Hepatocyte (in vitro differentiated cells): ENCODE data around the gene GUCD1. TPM values are rescaled to one million over a fixed set of nuclear protein-coding genes. Genes with fewer than 3 reads are reported as not detected.
"Not testable (repeated sequence)": the region's sequence is repeated elsewhere in the genome, so short reads cannot be mapped to it uniquely, and the experiment has no call there.

Source experiments
- DNase-seq: peaks from one replicate; pipeline ENCODE4 v3.0.0-alpha.2; 2016; ENCODE audit warnings: low spot score
- H2AFZ ChIP-seq: fragments of 200-600 bp; sonication (generic); 2 replicates; pipeline ENCODE4 v1.6.0; 2016; ENCODE audit warnings: antibody characterized with exemption, mild to moderate bottlenecking
- H3K27ac ChIP-seq: fragments of 200-600 bp; sonication (generic); 2 replicates; pipeline ENCODE4 v1.5.1; 2016; ENCODE audit warnings: mild to moderate bottlenecking
- H3K27me3 ChIP-seq: fragments of 200-600 bp; sonication (generic); 2 replicates; pipeline ENCODE4 v1.6.1; 2016
- H3K36me3 ChIP-seq: fragments of 200-600 bp; sonication (generic); replicated peaks from 2 replicates; pipeline ENCODE4 v1.5.1; 2016; ENCODE audit warnings: low read depth; ENCODE audit not compliant: insufficient read depth
- H3K4me1 ChIP-seq: fragments of 200-600 bp; sonication (generic); 2 replicates; pipeline ENCODE4 v1.5.1; 2016; ENCODE audit warnings: mild to moderate bottlenecking, moderate library complexity; ENCODE audit not compliant: insufficient read depth
- H3K4me2 ChIP-seq: fragments of 200-600 bp; sonication (generic); 2 replicates; pipeline ENCODE4 v1.6.0; 2016
- H3K4me3 ChIP-seq: fragments of 200-600 bp; sonication (generic); 2 replicates; pipeline ENCODE4 v1.5.1; 2016; ENCODE audit warnings: mild to moderate bottlenecking
- H3K79me2 ChIP-seq: fragments of 200-600 bp; sonication (generic); 2 replicates; pipeline ENCODE4 v1.6.0; 2017; ENCODE audit warnings: mild to moderate bottlenecking
- H3K9me2 ChIP-seq: fragments of 200-600 bp; sonication (generic); replicated peaks from 2 replicates; pipeline ENCODE4 v1.6.0; 2017; ENCODE audit warnings: mild to moderate bottlenecking; ENCODE audit not compliant: insufficient read depth
- H3K9me3 ChIP-seq: fragments of 200-600 bp; sonication (generic); 2 replicates; pipeline ENCODE4 v1.5.1; 2016; ENCODE audit warnings: low read depth, mild to moderate bottlenecking
- H4K20me1 ChIP-seq: fragments of 200-600 bp; sonication (generic); 2 replicates; pipeline ENCODE4 v1.6.0; 2016; ENCODE audit warnings: mild to moderate bottlenecking; ENCODE audit not compliant: insufficient read depth, poor library complexity, severe bottlenecking
- CTCF ChIP-seq: fragments of 200-600 bp; sonication (generic); IDR thresholded peaks from 2 replicates; pipeline ENCODE4 v1.5.1; 2016; ENCODE audit warnings: antibody characterized with exemption, mild to moderate bottlenecking; ENCODE audit not compliant: poor library complexity
- EZH2 ChIP-seq: fragments of 200-600 bp; sonication (generic); IDR thresholded peaks from 2 replicates; pipeline ENCODE4 v1.6.1; 2016; ENCODE audit warnings: antibody characterized with exemption, mild to moderate bottlenecking, borderline replicate concordance
- EZH2phosphoT487 ChIP-seq: fragments of 200-600 bp; sonication (generic); IDR thresholded peaks from one replicate; pipeline ENCODE4 v1.6.1; 2018; ENCODE audit warnings: antibody characterized with exemption, mild to moderate bottlenecking, low read depth, moderate library complexity; ENCODE audit not compliant: unreplicated experiment, severe bottlenecking
- WGBS: methylation state at CpG from one replicate; pipeline ENCODE4 v1.1.6; 2016; ENCODE audit warnings: low lambda C conversion rate; ENCODE audit errors: missing lambda C conversion rate; 5-methylcytosine and 5-hydroxymethylcytosine counted together
- polyA plus RNA-seq: library from polyadenylated mRNA; unstranded; fragments of >200 nt; fragmentation: Nextera tagmentation; extraction: Ambion mirVana; gene quantifications from 2 replicates; pipeline ENCODE4 v1.2.1, GENCODE V29; 2016
- total RNA-seq: library from RNA; depleted of rRNA; stranded (reverse); fragments of >200 nt; gene quantifications from 2 replicates; pipeline ENCODE4 v1.2.3, GENCODE V29; 2014

GUCD1 gene
- total RNA-seq (143 and 149 TPM in 2 replicates), polyA plus RNA-seq (84.9 and 102 TPM in 2 replicates)

- WGBS = 1% methylated on average over 36 of the region's 64 CpGs
- Histone ChIP-seq H3K27me3 (no peaks in the 10 kb centered on the region), H4K20me1 (peaks cover 18% of the 10 kb centered on the region), H3K4me2 (peak within 1 kb of the TSS; percentile 93), H3K9me2 (no peaks in the 10 kb centered on the region), H3K27ac (peak within 1 kb of the TSS; percentile 97), H3K79me2 (peaks cover 79% of the 10 kb centered on the region), H3K9me3 (no peaks in the 10 kb centered on the region), H3K4me3 (peak within 1 kb of the TSS; percentile 87), H3K4me1 (peaks cover 44% of the 10 kb centered on the region), H3K36me3 (no peaks in the 10 kb centered on the region), H2AFZ (peak within 1 kb of the TSS; percentile 55)
- DNase-seq = peak; percentile 59
- TF ChIP-seq CTCF = no peak
- TF ChIP-seq EZH2phosphoT487 = no peak
- no peak for TF ChIP-seq EZH2
Observed at GRCh38 chr22:24554313-24555164, at the start of gene GUCD1. Gene GUCD1, minus strand, starts transcription at chr22:24555138. Its CDS starts 147 bp downstream, at chr22:24554991.

- peaks cover 26% of the 10 kb centered on the region for H3K4me1 ChIP-seq
- H3K4me2 ChIP-seq = peak overlapping the region; percentile 70
- not testable (repeated sequence) for H4K20me1 ChIP-seq, DNase-seq, H3K27me3 ChIP-seq, H3K4me3 ChIP-seq, H3K36me3 ChIP-seq, H3K9me3 ChIP-seq, H3K9me2 ChIP-seq, H3K79me2 ChIP-seq
- peak; percentile 42 for TF ChIP-seq CTCF
- peak overlapping the region; percentile 32 for H2AFZ ChIP-seq
- H3K27ac ChIP-seq = peak overlapping the region; percentile 71
- WGBS = 21% methylated on average over 16 of the region's 18 CpGs
Observed at GRCh38 chr22:24603770-24604629, 49.1 kb upstream of the GUCD1 start.

GRCh38 chr22:24602847-24603769 is 48.2 kb upstream of the GUCD1 start, which contains the start of gene GGT1:
Gene GGT1, plus strand, starts transcription at chr22:24603193. Its CDS starts 7,889 bp downstream, at chr22:24611082.
- H3K9me2 ChIP-seq, H3K4me3 ChIP-seq, H3K9me3 ChIP-seq, H3K79me2 ChIP-seq, DNase-seq, H3K27me3 ChIP-seq, H3K36me3 ChIP-seq, H4K20me1 ChIP-seq: not testable (repeated sequence)
- Histone ChIP-seq H3K27ac (peak within 1 kb of the TSS; percentile 71), H3K4me1 (peaks cover 26% of the 10 kb centered on the region), H2AFZ (peak within 1 kb of the TSS; percentile 32), H3K4me2 (peak within 1 kb of the TSS; percentile 70)
- 40% methylated on average over 16 of the region's 22 CpGs for WGBS

GRCh38 chr22:24602105-24602749 is 47.3 kb upstream of the GUCD1 start:
- DNase-seq, H2AFZ ChIP-seq, H3K79me2 ChIP-seq, H3K9me2 ChIP-seq, H3K4me3 ChIP-seq, H4K20me1 ChIP-seq, H3K27me3 ChIP-seq, H3K36me3 ChIP-seq, H3K4me2 ChIP-seq, H3K9me3 ChIP-seq: not testable (repeated sequence)
- WGBS = 86% methylated on average over 11 of the region's 11 CpGs
- peaks cover 26% of the 10 kb centered on the region for H3K4me1 ChIP-seq
- H3K27ac ChIP-seq = peak overlapping the region; percentile 62
